Stimulated activated CD4-positive, alpha-beta T cell treated with anti-CD3 and anti-CD28 coated beads, Interleukin-15, amount 100 ng/mL, for 24 hours (primary cell): ENCODE results near the gene PARM1.

Experiments
- DNase-seq: peaks from one replicate; pipeline ENCODE4 v3.0.0-alpha.2; 2020

Gene PARM1

GRCh38 chr4:75036046-75036830, 103.3 kb downstream of the PARM1 start:
- DNase-seq, result no peak

- no peak for DNase-seq
These were observed 104.3 kb downstream of the PARM1 start for GRCh38 chr4:75037252-75037651.

GRCh38 chr4:75038376-75038775, 105.5 kb downstream of the PARM1 start:
- no peak for DNase-seq

- DNase-seq, result no peak
These were observed 107.8 kb downstream of the PARM1 start for GRCh38 chr4:75040703-75041102.

- no peak for DNase-seq
These were observed 109.8 kb downstream of the PARM1 start for GRCh38 chr4:75042601-75043208.

GRCh38 chr4:75046226-75046625, 113.3 kb downstream of the PARM1 start:
- DNase-seq, result no peak

GRCh38 chr4:75046641-75047040, 113.7 kb downstream of the PARM1 start:
- no peak for DNase-seq

GRCh38 chr4:75048208-75048879, 115.4 kb downstream of the PARM1 start:
- DNase-seq, result no peak

GRCh38 chr4:75051431-75051830, 118.5 kb downstream of the PARM1 start:
- DNase-seq, result no peak

- no peak for DNase-seq
These were observed 120.4 kb downstream of the PARM1 start for GRCh38 chr4:75053352-75053751.

GRCh38 chr4:75054078-75054477, 121.2 kb downstream of the PARM1 start:
- DNase-seq, result no peak

GRCh38 chr4:75056277-75056676, 123.4 kb downstream of the PARM1 start:
- no peak for DNase-seq

- no peak for DNase-seq
These were observed 124.5 kb downstream of the PARM1 start for GRCh38 chr4:75057369-75057768.

GRCh38 chr4:75058486-75058885, 125.6 kb downstream of the PARM1 start:
- no peak for DNase-seq

- no peak for DNase-seq
These were observed 130.5 kb downstream of the PARM1 start for GRCh38 chr4:75063433-75063832.

- no peak for DNase-seq
These were observed 133.0 kb downstream of the PARM1 start for GRCh38 chr4:75065909-75066308.

- DNase-seq, result no peak
These were observed 136.7 kb downstream of the PARM1 start for GRCh38 chr4:75069493-75070074.

- DNase-seq, result no peak
These were observed 138.4 kb downstream of the PARM1 start for GRCh38 chr4:75071317-75071716.

- DNase-seq, result no peak
These were observed 148.0 kb downstream of the PARM1 start for GRCh38 chr4:75080888-75081287.

GRCh38 chr4:75081561-75081960, 148.6 kb downstream of the PARM1 start:
- DNase-seq, result no peak

GRCh38 chr4:75087416-75087815, 154.5 kb downstream of the PARM1 start:
- no peak for DNase-seq

GRCh38 chr4:75087865-75088264, 154.9 kb downstream of the PARM1 start:
- no peak for DNase-seq

- no peak for DNase-seq
These were observed 156.3 kb downstream of the PARM1 start for GRCh38 chr4:75089206-75089605.

- DNase-seq, result no peak
These were observed 166.4 kb downstream of the PARM1 start for GRCh38 chr4:75099321-75099720.
